Measurements from ENCODE around the gene YY2.

GRCh38 chrX:21838937-21839333 lies 16.9 kb upstream of the YY2 start:
- TF ChIP-seq POLR2A (IDR thresholded peaks at IDR 0.05) (no peak), CTCF (IDR thresholded peaks at IDR 0.05) (no peak)

Data from stomach (tissue), 4 donors.